Kidney epithelial cell (primary cell): ENCODE results near the gene BUD23. TPM values are rescaled to one million over a fixed set of nuclear protein-coding genes. Genes with fewer than 3 reads are reported as not detected.
"Not testable (repeated sequence)": the region's sequence is repeated elsewhere in the genome, so short reads cannot be mapped to it uniquely, and the experiment has no call there.

Experiments
- DNase-seq: peaks from one replicate; pipeline ENCODE4 v3.0.0-alpha.2; 2010; ENCODE audit warnings: low read depth
- H3K27me3 ChIP-seq: 2 replicates; pipeline ENCODE4 v1.6.0; 2011; ENCODE audit warnings: low read length; ENCODE audit not compliant: control insufficient read depth, insufficient read depth
- H3K36me3 ChIP-seq: 2 replicates; pipeline ENCODE4 v1.5.1; 2011; ENCODE audit warnings: low read length; ENCODE audit not compliant: control insufficient read depth, insufficient read depth
- H3K4me3 ChIP-seq: 2 replicates; pipeline ENCODE4 v1.5.1; 2011; ENCODE audit warnings: low read depth, mild to moderate bottlenecking, control low read depth, low read length
- CTCF ChIP-seq: IDR thresholded peaks from 2 replicates; pipeline ENCODE4 v1.5.1; 2011; ENCODE audit warnings: mild to moderate bottlenecking, moderate library complexity, low read length, control low read depth, inconsistent platforms; ENCODE audit not compliant: insufficient read depth, poor library complexity, severe bottlenecking
- total RNA-seq: library from RNA; depleted of rRNA; stranded (reverse); fragments of >200 nt; gene quantifications from 2 replicates; pipeline ENCODE4 v1.2.3, GENCODE V29; 2015

The BUD23 gene
- total RNA-seq, 1 donor from 2014 or later = 69.1 TPM

GRCh38 chr7:73671857-73672445, 11.4 kb upstream of the BUD23 start:
- no peak overlapping the region for H3K4me3 ChIP-seq
- H3K36me3 ChIP-seq = no peaks in the 10 kb centered on the region
- no peaks in the 10 kb centered on the region for H3K27me3 ChIP-seq
- DNase-seq = no peak
- TF ChIP-seq CTCF = no peak

GRCh38 chr7:73674468-73675124, 8.8 kb upstream of the BUD23 start:
- no peak for DNase-seq
- H3K4me3 ChIP-seq = no peak overlapping the region

GRCh38 chr7:73676062-73676461, 7.3 kb upstream of the BUD23 start:
- H3K4me3 ChIP-seq, DNase-seq, H3K36me3 ChIP-seq, H3K27me3 ChIP-seq: not testable (repeated sequence)

More at GRCh38 chr7:73674468-73675124, 8.8 kb upstream of the BUD23 start:
- no peaks in the 10 kb centered on the region for H3K27me3 ChIP-seq
- no peak for TF ChIP-seq CTCF
- H3K36me3 ChIP-seq = no peaks in the 10 kb centered on the region

GRCh38 chr7:73678862-73679261, 4.5 kb upstream of the BUD23 start:
- TF ChIP-seq CTCF = no peak
- DNase-seq = no peak
- H3K27me3 ChIP-seq = no peaks in the 10 kb centered on the region
- H3K36me3 ChIP-seq = no peaks in the 10 kb centered on the region
- no peak overlapping the region for H3K4me3 ChIP-seq

- H3K36me3 ChIP-seq = no peaks in the 10 kb centered on the region
- DNase-seq = no peak
- no peaks in the 10 kb centered on the region for H3K27me3 ChIP-seq
- no peak for TF ChIP-seq CTCF
- no peak overlapping the region for H3K4me3 ChIP-seq
Measured at GRCh38 chr7:73679709-73680108, 3.7 kb upstream of the BUD23 start.

- DNase-seq = no peak
- Histone ChIP-seq H3K27me3 (no peaks in the 10 kb centered on the region), H3K36me3 (no peaks in the 10 kb centered on the region), H3K4me3 (no peak overlapping the region)
- TF ChIP-seq CTCF = no peak
Measured at GRCh38 chr7:73680501-73680900, 2.9 kb upstream of the BUD23 start.
